K562 (cell line): Measurements from ENCODE around the gene CRYGC. TPM values are rescaled to one million over a fixed set of nuclear protein-coding genes. Genes with fewer than 3 reads are reported as not detected.

Experiments
- ATAC-seq: fragments of 200-7000 bp; cut with Tn5 transposase; 3 replicates; pipeline ENCODE4 v1.9.1; 2020; ENCODE audit warnings: moderate library complexity
- BruUV-seq: library from RNA; stranded (reverse); fragments of 400-500 nt; replicated peaks from 2 replicates; lab custom pipeline; 2021; lab: Mats Ljungman, UMichigan
- CTCF ChIA-PET: fragments of 300-600 bp; formaldehyde crosslinking; extraction: SDS; loops from one replicate; lab custom pipeline; 2021; ENCODE audit warnings: low intra/inter-chr PET ratio; lab: Yijun Ruan, JAX
- POLR2A ChIA-PET: fragments of 300-600, 350-650 bp; sonication (Branson Sonifier 250); formaldehyde crosslinking; extraction: SDS; loops from one replicate; lab custom pipeline; 2021; ENCODE audit warnings: antibody characterized with exemption, inconsistent platforms; lab: Yijun Ruan, JAX
- DNase-seq, 4 experiments: peaks; one replicate each; pipeline versions ENCODE4 v3.0.0 to v3.0.0-alpha.2; 2011 to 2018; ENCODE audit warnings: low spot score in 3 of 4, mixed read lengths in 3 of 4; ENCODE audit errors: extremely low read depth in 1 of 4
- FAIRE-seq: peaks from 2 replicates; lab custom pipeline; 2011; peaks lifted over from hg19 to GRCh38; lab: Jason Lieb, UNC
- H2AFZ ChIP-seq: 2 replicates; pipeline ENCODE4 v1.6.0; 2011; ENCODE audit warnings: low read depth, low read length, control low read depth, inconsistent platforms
- H3K27ac ChIP-seq: fragments of 200-600 bp; 3 replicates; pipeline ENCODE4 v1.8.0; 2011; ENCODE audit warnings: low read depth, mild to moderate bottlenecking, control low read depth, inconsistent platforms, low read length, moderate library complexity, mixed read lengths; ENCODE audit errors: extremely low read depth
- H3K27me3 ChIP-seq, 2 experiments: fragments of 300-600 bp in 1 of 2; 2 replicates in 1 of 2; 3 replicates in 1 of 2; pipeline versions ENCODE4 v1.6.0 to v1.8.0; 2011; ENCODE audit warnings: inconsistent platforms in 2 of 2, low read length in 2 of 2, mild to moderate bottlenecking in 1 of 2, mixed read lengths in 1 of 2, moderate library complexity in 1 of 2; ENCODE audit not compliant: control insufficient read depth in 2 of 2, insufficient read depth in 2 of 2
- H3K36me3 ChIP-seq: fragments of 300-600 bp; 3 replicates; pipeline ENCODE4 v1.8.0; 2011; ENCODE audit warnings: mild to moderate bottlenecking, low read length, inconsistent platforms; ENCODE audit not compliant: control insufficient read depth, insufficient read depth
- H3K4me1 ChIP-seq, 2 experiments: fragments of 200-600 bp in 1 of 2; replicated peaks in 1 of 2; 2 replicates in 1 of 2; 3 replicates in 1 of 2; pipeline versions ENCODE4 v1.5.1 to v1.8.0; 2011; ENCODE audit warnings: inconsistent platforms in 2 of 2, low read length in 2 of 2, mild to moderate bottlenecking in 1 of 2, mixed read lengths in 1 of 2, moderate library complexity in 1 of 2; ENCODE audit not compliant: control insufficient read depth in 2 of 2, insufficient read depth in 2 of 2
- H3K4me2 ChIP-seq: 2 replicates; pipeline ENCODE4 v1.6.1; 2011; ENCODE audit warnings: low read length, control low read depth, inconsistent platforms, mixed read lengths; ENCODE audit not compliant: insufficient read depth
- H3K4me3 ChIP-seq: fragments of 200-600 bp; sonication (generic), shearing (Covaris generic); 2 replicates; pipeline ENCODE4 v1.5.1; 2016; ENCODE audit warnings: control low read depth, inconsistent platforms
- H3K79me2 ChIP-seq: fragments of 200-600 bp; 3 replicates; pipeline ENCODE4 v1.8.0; 2011; ENCODE audit warnings: low read length, inconsistent platforms; ENCODE audit not compliant: control insufficient read depth, insufficient read depth
- H3K9ac ChIP-seq, 2 experiments: 2 replicates each; pipeline versions ENCODE4 v1.6.0 to v1.6.1; 2011; ENCODE audit warnings: low read depth in 2 of 2, low read length in 2 of 2, control low read depth in 1 of 2, inconsistent platforms in 1 of 2, mild to moderate bottlenecking in 1 of 2, mixed read lengths in 1 of 2; ENCODE audit not compliant: insufficient read depth in 1 of 2
- H3K9me1 ChIP-seq: one replicate; pipeline ENCODE4 v1.6.0; 2011; ENCODE audit warnings: inconsistent platforms, mild to moderate bottlenecking, low read length, moderate library complexity; ENCODE audit not compliant: control insufficient read depth, insufficient read depth
- H3K9me3 ChIP-seq: replicated peaks from 2 replicates; pipeline ENCODE4 v1.5.1; 2011; ENCODE audit warnings: low read depth, low read length, inconsistent platforms; ENCODE audit not compliant: control insufficient read depth, insufficient read depth
- H4K20me1 ChIP-seq: replicated peaks from 2 replicates; pipeline ENCODE4 v1.6.1; 2011; ENCODE audit warnings: low read length, inconsistent platforms, mixed read lengths; ENCODE audit not compliant: control insufficient read depth, insufficient read depth
- CBX5 ChIP-seq: IDR thresholded peaks from 2 replicates; pipeline ENCODE4 v1.6.1; 2014; ENCODE audit warnings: low read depth, borderline replicate concordance
- ELK3 ChIP-seq: fragments of 450-650 bp; formaldehyde crosslinking; IDR thresholded peaks from 2 replicates; pipeline ENCODE4 v1.4.0; 2020; ENCODE audit warnings: mild to moderate bottlenecking
- EP300 ChIP-seq: IDR thresholded peaks from 2 replicates; pipeline ENCODE4 v1.6.1; 2012; ENCODE audit warnings: low read length, improper control_type of control experiment
- L3MBTL2 ChIP-seq: fragments of 450-650 bp; IDR thresholded peaks from 2 replicates; pipeline ENCODE4 v1.6.1; 2016; ENCODE audit warnings: mild to moderate bottlenecking, moderate library complexity
- MED1 ChIP-seq: sonication (generic); formaldehyde crosslinking; IDR thresholded peaks from 2 replicates; pipeline ENCODE4 v1.8.1; 2023; ENCODE audit warnings: missing genetic modification reagents, borderline replicate concordance
- MTA3 ChIP-seq: fragments of 450-650 bp; formaldehyde crosslinking; IDR thresholded peaks from 2 replicates; pipeline ENCODE4 v1.6.1; 2017; ENCODE audit warnings: mild to moderate bottlenecking, borderline replicate concordance
- OTX1 ChIP-seq: fragments of 450-650 bp; formaldehyde crosslinking; IDR thresholded peaks from 2 replicates; pipeline ENCODE4 v1.4.0; 2022; ENCODE audit warnings: mild to moderate bottlenecking
- POLR2B ChIP-seq: fragments of 450-650 bp; IDR thresholded peaks from 2 replicates; pipeline ENCODE4 v1.6.1; 2018; ENCODE audit warnings: low read depth; ENCODE audit not compliant: partially characterized antibody
- RAD51 ChIP-seq: fragments of 450-650 bp; IDR thresholded peaks from 2 replicates; pipeline ENCODE4 v1.7.1; 2016; ENCODE audit warnings: low read depth, mild to moderate bottlenecking, borderline replicate concordance
- SIX5 ChIP-seq, 2 experiments: IDR thresholded peaks; 2 replicates each; pipeline ENCODE4 v1.6.1; 2011; ENCODE audit warnings: low read length in 2 of 2, borderline replicate concordance in 1 of 2, low read depth in 1 of 2, mild to moderate bottlenecking in 1 of 2, moderate library complexity in 1 of 2; ENCODE audit not compliant: insufficient read depth in 1 of 2
- TEAD1 ChIP-seq, 2 experiments: fragments of 450-650 bp in 1 of 2; sonication (generic) in 1 of 2; formaldehyde crosslinking; IDR thresholded peaks; 2 replicates each; pipeline versions ENCODE4 v1.4.0 to v1.8.0; 2020 to 2022; ENCODE audit warnings: mild to moderate bottlenecking in 2 of 2, missing genetic modification reagents in 1 of 2
- ZEB2 ChIP-seq: fragments of 450-650 bp; IDR thresholded peaks from 2 replicates; pipeline ENCODE4 v1.6.1; 2016
- ZNF140 ChIP-seq: fragments of 250-450 bp; sonication (Bioruptor Pico); IDR thresholded peaks from 2 replicates; pipeline ENCODE4 v1.8.0; 2021; ENCODE audit warnings: moderate library complexity, mild to moderate bottlenecking, inconsistent platforms
- ZNF232 ChIP-seq: sonication (generic); formaldehyde crosslinking; IDR thresholded peaks from 2 replicates; pipeline ENCODE4 v1.8.0; 2022; ENCODE audit warnings: mild to moderate bottlenecking, missing genetic modification reagents
- ZNF431 ChIP-seq: sonication (generic); formaldehyde crosslinking; IDR thresholded peaks from 2 replicates; pipeline ENCODE4 v1.8.0; 2022; ENCODE audit warnings: mild to moderate bottlenecking, missing genetic modification reagents
- WGBS: fragments of 100-300 bp; shearing (Covaris generic); methylation state at CpG from one replicate; pipeline ENCODE4 v1.1.6; 2016; ENCODE audit warnings: low coverage, mixed read lengths; ENCODE audit not compliant: insufficient coverage; ENCODE audit errors: missing lambda C conversion rate; 5-methylcytosine and 5-hydroxymethylcytosine counted together
- in situ Hi-C: fragments of 300-500 bp; cut with MboI; formaldehyde crosslinking; loops from 4 replicates; pipeline ENCODE4 v1.15.0; 2018; ENCODE audit warnings: inconsistent platforms, mixed read lengths
- intact Hi-C: fragments of 100-400 bp; cut with micrococcal nuclease; formaldehyde crosslinking; loops from 2 replicates; pipeline ENCODE4 v1.14.2; 2022
- polyA plus RNA-seq, 8 experiments: library from polyadenylated mRNA; depleted of rRNA in 4 of 8; stranded (reverse) in 5 of 8; unstranded in 3 of 8; fragments of >200 nt; fragmentation: Nextera tagmentation in 2 of 8; fragmentation: Illumina TruSeq in 1 of 8; extraction: Ambion mirVana in 2 of 8; extraction: Trizol in 1 of 8; gene quantifications; 2 replicates each; pipeline versions ENCODE4 v1.2.1 to v1.2.3, GENCODE V29; 2011 to 2014; ENCODE audit warnings: inconsistent platforms in 1 of 8, missing spikeins in 1 of 8
- total RNA-seq, 7 experiments: library from RNA; depleted of rRNA in 6 of 7; stranded (reverse); fragments of >200 nt in 6 of 7; fragmentation: Illumina TruSeq in 2 of 7; extraction: Trizol in 2 of 7; gene quantifications; 2 replicates each; pipeline versions ENCODE4 v1.2.1 to v1.2.3, GENCODE V29; 2011 to 2021; ENCODE audit warnings: low replicate concordance in 1 of 7
- TF ChIP-seq, protein P1 (sequence below), 3 experiments: fragments of 200-800 bp in 1 of 3; sonication (Bioruptor generic) in 1 of 3; sonication (generic) in 1 of 3; formaldehyde crosslinking in 1 of 3; IDR thresholded peaks; 2 replicates each; pipeline versions ENCODE4 v1.6.1 to v1.8.0; 2016 to 2022; ENCODE audit warnings: mild to moderate bottlenecking in 2 of 3, missing compliant biosample characterization in 2 of 3, missing genetic modification characterization in 2 of 3, missing genetic modification reagents in 1 of 3
- TF ChIP-seq, protein P2 (sequence below): fragments of 250-450 bp; sonication (Bioruptor Pico); IDR thresholded peaks from 2 replicates; pipeline ENCODE4 v1.8.0; 2022; ENCODE audit warnings: moderate library complexity, mild to moderate bottlenecking, inconsistent platforms
- TF ChIP-seq, protein P3 (sequence below): fragments of 250-450 bp; sonication (Bioruptor Pico); IDR thresholded peaks from 2 replicates; pipeline ENCODE4 v1.4.0; 2020; ENCODE audit warnings: mild to moderate bottlenecking, moderate library complexity

The CRYGC gene
- total and polyA plus RNA-seq, 9 of the 15 experiments (the other 6 are each of a cell fraction or from before 2014, with no cell fraction given), result not detected

GRCh38 chr2:208128136-208128535 lies 1.5 kb downstream of the CRYGC start:
- no TSS peak for BruUV-seq
- ChIA-PET CTCF (no interaction called here), POLR2A (interaction anchor here (0.5 kb wide), 1 partner anchor 387 kb away, joined by 3 read pairs; no protein-coding TSS in a partner anchor)
- Histone ChIP-seq H3K36me3 (no peaks in the 10 kb centered on the region), H3K9me1 (no peaks in the 10 kb centered on the region), H3K4me3 (no peak overlapping the region), H3K27ac (no peak overlapping the region), H4K20me1 (no peaks in the 10 kb centered on the region), H2AFZ (no peak overlapping the region), H3K9me3 (no peaks in the 10 kb centered on the region), H3K4me1 (no peaks in the 10 kb centered on the region; a peak in 1 of 5 replicates), H3K4me2 (no peak overlapping the region), H3K79me2 (no peaks in the 10 kb centered on the region), H3K9ac (no peak overlapping the region), H3K27me3 (no peaks in the 10 kb centered on the region; a peak in 1 of 5 replicates)
- intact Hi-C loops, result no loop called here
- ATAC-seq, result no peak
- DNase-seq, result no peak
- WGBS, result 30% methylated on average over 9 of the region's 12 CpGs
- no peak for FAIRE-seq
- in situ Hi-C loops, result no loop called here
- TF ChIP-seq L3MBTL2 (no peak), OTX1 (CRISPR knock-in tag) (no peak), MTA3 (no peak), POLR2B (no peak), CBX5 (no peak), EP300 (no peak), ZNF140 (CRISPR knock-in tag) (no peak), RAD51 (no peak), ZEB2 (no peak), ELK3 (no peak), ZNF232 (CRISPR knock-in tag) (no peak), SIX5 (IDR thresholded peaks at IDR 0.05; ENCODE audit: borderline replicate concordance in 1 of 2, insufficient read depth in 1 of 2, low read depth in 1 of 2, low read length in 2 of 2) (no peak), ZNF431 (CRISPR knock-in tag) (no peak), MED1 (CRISPR knock-in tag) (no peak), TEAD1 (CRISPR knock-in tag; IDR thresholded peaks at IDR 0.05) (no peak)
- TF ChIP-seq, protein P1, sequence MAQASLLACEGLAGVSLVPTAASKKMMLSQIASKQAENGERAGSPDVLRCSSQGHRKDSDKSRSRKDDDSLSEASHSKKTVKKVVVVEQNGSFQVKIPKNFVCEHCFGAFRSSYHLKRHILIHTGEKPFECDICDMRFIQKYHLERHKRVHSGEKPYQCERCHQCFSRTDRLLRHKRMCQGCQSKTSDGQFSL (CRISPR knock-in tag; IDR thresholded peaks at IDR 0.05), result no peak
- TF ChIP-seq, protein P1 (tag; IDR thresholded peaks at IDR 0.05), result no peak
- TF ChIP-seq, protein P2, sequence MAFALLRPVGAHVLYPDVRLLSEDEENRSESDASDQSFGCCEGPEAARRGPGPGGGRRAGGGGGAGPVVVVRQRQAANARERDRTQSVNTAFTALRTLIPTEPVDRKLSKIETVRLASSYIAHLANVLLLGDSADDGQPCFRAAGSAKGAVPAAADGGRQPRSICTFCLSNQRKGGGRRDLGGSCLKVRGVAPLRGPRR (CRISPR knock-in tag), result no peak
- TF ChIP-seq, protein P3, sequence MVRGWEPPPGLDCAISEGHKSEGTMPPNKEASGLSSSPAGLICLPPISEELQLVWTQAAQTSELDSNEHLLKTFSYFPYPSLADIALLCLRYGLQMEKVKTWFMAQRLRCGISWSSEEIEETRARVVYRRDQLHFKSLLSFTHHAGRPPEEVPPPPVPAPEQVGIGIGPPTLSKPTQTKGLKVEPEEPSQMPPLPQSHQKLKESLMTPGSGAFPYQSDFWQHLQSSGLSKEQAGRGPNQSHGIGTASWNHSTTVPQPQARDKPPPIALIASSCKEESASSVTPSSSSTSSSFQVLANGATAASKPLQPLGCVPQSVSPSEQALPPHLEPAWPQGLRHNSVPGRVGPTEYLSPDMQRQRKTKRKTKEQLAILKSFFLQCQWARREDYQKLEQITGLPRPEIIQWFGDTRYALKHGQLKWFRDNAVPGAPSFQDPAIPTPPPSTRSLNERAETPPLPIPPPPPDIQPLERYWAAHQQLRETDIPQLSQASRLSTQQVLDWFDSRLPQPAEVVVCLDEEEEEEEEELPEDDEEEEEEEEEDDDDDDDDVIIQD (CRISPR knock-in tag), result no peak
